ENCODE data around the gene MRPS16.

MRPS16 gene

GRCh38 chr10:73239908-73240307, 12.5 kb downstream of the MRPS16 start:
- no peak for DNase-seq (ENCODE audit: low read depth)

- DNase-seq (ENCODE audit: low read depth) = no peak
Observed at GRCh38 chr10:73238990-73239566, 13.4 kb downstream of the MRPS16 start.

- DNase-seq (ENCODE audit: low read depth) = no peak
Observed at GRCh38 chr10:73234695-73235094, 17.7 kb downstream of the MRPS16 start.

- DNase-seq (ENCODE audit: low read depth) = no peak
Observed at GRCh38 chr10:73233883-73234282, 18.6 kb downstream of the MRPS16 start.

GRCh38 chr10:73232887-73233286, 19.6 kb downstream of the MRPS16 start:
- DNase-seq (ENCODE audit: low read depth) = no peak

- no peak for DNase-seq (ENCODE audit: low read depth)
Observed at GRCh38 chr10:73229567-73229966, 22.9 kb downstream of the MRPS16 start.

GRCh38 chr10:73228247-73228646, 24.2 kb downstream of the MRPS16 start:
- no peak for DNase-seq (ENCODE audit: low read depth)

- DNase-seq (ENCODE audit: low read depth) = no peak
Observed at GRCh38 chr10:73226663-73227062, 25.8 kb downstream of the MRPS16 start.

- no peak for DNase-seq (ENCODE audit: low read depth)
Observed at GRCh38 chr10:73225518-73225917, 26.9 kb downstream of the MRPS16 start.

- DNase-seq (ENCODE audit: low read depth) = no peak
Observed at GRCh38 chr10:73220989-73221388, 31.5 kb downstream of the MRPS16 start.

GRCh38 chr10:73219384-73219783, 33.1 kb downstream of the MRPS16 start:
- DNase-seq (ENCODE audit: low read depth) = no peak

- no peak for DNase-seq (ENCODE audit: low read depth)
Observed at GRCh38 chr10:73218431-73219191, 33.8 kb downstream of the MRPS16 start.

- DNase-seq (ENCODE audit: low read depth) = no peak
Observed at GRCh38 chr10:73217628-73218027, 34.8 kb downstream of the MRPS16 start.

- DNase-seq (ENCODE audit: low read depth) = no peak
Observed at GRCh38 chr10:73215749-73216148, 36.7 kb downstream of the MRPS16 start.

- no peak for DNase-seq (ENCODE audit: low read depth)
Observed at GRCh38 chr10:73211106-73211811, 41.2 kb downstream of the MRPS16 start.

- DNase-seq (ENCODE audit: low read depth) = no peak
Observed at GRCh38 chr10:73210395-73211105, 41.9 kb downstream of the MRPS16 start.

- DNase-seq (ENCODE audit: low read depth) = no peak
Observed at GRCh38 chr10:73209705-73210104, 42.7 kb downstream of the MRPS16 start.

- DNase-seq (ENCODE audit: low read depth) = no peak
Observed at GRCh38 chr10:73207883-73208282, 44.6 kb downstream of the MRPS16 start.

GRCh38 chr10:73206385-73206784, 46.1 kb downstream of the MRPS16 start:
- DNase-seq (ENCODE audit: low read depth) = no peak

- DNase-seq (ENCODE audit: low read depth) = no peak
Observed at GRCh38 chr10:73205890-73206289, 46.6 kb downstream of the MRPS16 start.

GRCh38 chr10:73205081-73205480, 47.4 kb downstream of the MRPS16 start:
- no peak for DNase-seq (ENCODE audit: low read depth)

Data from activated T-cell treated with anti-CD3 and anti-CD28 coated beads for 48 hours (primary cell).